ENCODE measurements around the gene ARL16.

The ARL16 gene

DNA sequence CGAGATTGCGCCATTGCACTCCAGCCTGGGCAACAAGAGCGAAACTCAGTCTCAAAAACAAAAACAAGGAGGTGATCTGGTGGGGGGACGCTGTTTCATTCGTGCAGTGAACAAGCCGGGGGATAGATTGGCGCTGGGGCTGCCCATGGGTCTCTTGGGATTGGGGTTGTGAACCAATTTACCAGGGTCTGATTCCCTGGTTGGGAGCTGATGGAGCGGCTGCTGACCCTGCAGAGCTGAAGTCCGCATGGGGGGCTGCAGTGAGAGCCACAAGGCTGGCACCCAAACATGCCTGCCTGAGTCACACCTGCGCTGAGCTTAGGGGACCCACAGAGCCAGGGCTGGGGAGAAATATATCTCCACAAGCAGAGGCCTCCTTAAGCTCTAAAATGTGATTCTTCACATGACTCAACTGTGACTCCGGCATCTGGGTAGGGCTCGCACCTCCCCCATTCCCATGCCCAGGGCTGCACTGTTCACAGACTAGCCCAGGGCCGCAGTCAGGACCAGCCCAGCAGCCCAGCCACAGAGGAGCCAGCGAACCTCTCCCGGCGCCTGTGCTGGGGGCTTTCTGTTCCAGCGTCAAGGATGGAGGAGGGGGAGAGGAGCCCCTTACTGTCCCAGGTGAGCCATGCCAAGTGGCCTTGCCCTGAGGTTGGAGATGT, 41.6 kb downstream of the ARL16 start:
- DNase-seq: no peak

DNA sequence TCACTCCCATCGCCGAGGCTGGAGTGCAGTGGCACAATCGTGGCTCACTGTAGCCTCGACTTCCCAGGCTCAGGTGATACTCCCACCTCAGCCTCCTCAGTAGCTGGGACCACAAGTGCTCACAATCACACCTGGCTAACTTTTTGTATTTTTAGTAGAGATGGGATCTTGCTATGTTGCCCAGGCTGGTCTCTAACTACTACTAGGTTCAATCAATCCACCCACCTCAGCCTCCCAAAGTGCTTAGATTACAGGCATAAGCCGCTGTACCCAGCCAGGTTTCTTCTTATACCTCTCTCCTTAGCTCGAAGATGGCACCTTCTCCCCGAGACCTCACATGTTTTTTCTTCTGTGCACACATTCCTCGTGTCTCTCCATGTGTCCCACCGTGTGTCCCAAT, 43.6 kb downstream of the ARL16 start:
- no peak for DNase-seq

DNA sequence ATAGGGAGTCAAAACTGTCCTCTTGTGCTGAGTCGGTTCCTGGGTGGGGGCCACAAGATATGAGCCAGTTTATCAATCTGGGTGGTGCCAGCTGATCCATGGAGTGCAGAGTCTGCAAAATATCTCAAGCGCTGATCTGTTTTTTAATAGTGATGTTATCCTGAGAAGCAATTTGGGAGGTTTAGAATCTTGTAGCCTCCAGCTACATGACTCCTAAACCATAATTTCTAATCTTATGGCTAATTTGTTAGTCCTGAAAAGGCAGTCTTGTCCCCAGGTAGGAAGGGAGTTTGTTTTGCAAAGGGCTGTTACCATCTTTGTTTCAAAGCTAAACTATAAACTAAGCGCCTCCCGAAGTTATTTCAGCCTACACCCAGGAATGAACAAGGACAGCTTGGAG, 44.9 kb downstream of the ARL16 start:
- no peak for DNase-seq

DNA sequence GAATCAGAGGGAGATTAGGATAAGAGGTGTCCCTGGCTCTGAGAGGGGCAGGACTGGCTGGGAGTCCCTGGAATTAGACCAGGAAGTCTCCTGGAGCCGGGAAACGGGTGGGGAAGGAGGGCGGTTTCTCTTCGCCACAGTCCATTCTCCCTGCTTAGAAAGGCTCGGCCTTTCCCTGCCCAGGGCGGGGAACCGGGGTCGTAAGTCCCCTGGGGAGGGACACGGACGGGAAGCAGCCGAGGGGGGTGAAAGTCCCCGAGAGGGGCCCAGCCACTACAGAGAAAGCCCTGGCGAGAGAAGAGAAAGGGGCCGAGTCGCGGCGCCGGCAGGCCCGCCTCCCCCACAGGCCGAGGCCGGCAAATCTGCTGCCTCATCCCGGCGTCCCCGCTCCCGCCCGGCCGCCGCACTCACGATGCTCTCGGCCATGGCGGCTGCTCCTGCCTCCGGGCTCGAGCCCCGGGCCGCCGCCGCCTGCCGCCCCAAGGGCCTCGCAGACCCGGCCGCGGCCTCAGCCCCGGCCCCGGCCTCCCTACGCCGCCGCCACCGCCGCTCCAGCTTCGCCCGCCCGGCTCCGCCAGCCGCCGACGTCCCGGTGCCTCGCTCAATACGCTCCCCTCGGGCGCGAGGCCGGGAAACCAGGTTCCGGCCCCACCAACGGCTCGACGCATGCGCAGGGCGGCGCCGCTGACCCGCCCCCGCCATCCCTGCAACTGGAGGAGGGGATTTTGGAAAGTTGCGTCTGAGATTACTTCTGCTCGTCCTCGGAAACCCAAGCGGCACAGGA, 46.9 kb downstream of the ARL16 start, which contains the start of the genes NPLOC4 and TSPAN10:
Gene NPLOC4 (minus strand): TSS at position 608 of the 784 bp plus-strand sequence. CDS start 182 bp downstream, at position 426.
Gene TSPAN10 (plus strand): TSS at position 692 of the 784 bp plus-strand sequence. CDS start 5,217 bp downstream, outside the sequence.
- peak; percentile 57 for DNase-seq

- DNase-seq: no peak
Measured at GRCh38 chr17:81635973-81636504, 47.6 kb downstream of the ARL16 start.

GRCh38 chr17:81635431-81635830, 48.2 kb downstream of the ARL16 start:
- DNase-seq: no peak

GRCh38 chr17:81631482-81631881, 52.1 kb downstream of the ARL16 start:
- DNase-seq: no peak
